SK-N-SH (cell line): Measurements from ENCODE around the gene PDCL2.

Experiments
- CTCF ChIP-seq: fragments of 200-600 bp; sonication (generic); IDR thresholded peaks from 2 replicates; pipeline ENCODE4 v1.6.1; 2017; ENCODE audit warnings: antibody characterized with exemption, mild to moderate bottlenecking, moderate library complexity
- ELF1 ChIP-seq: IDR thresholded peaks from 2 replicates; pipeline ENCODE4 v1.4.0; 2012
- EZH2phosphoT487 ChIP-seq: fragments of 200-600 bp; sonication (generic); IDR thresholded peaks from 2 replicates; pipeline ENCODE4 v1.6.1; 2017; ENCODE audit warnings: low read depth, mixed run types, mild to moderate bottlenecking, antibody characterized with exemption, moderate library complexity, borderline replicate concordance
- GABPA ChIP-seq: IDR thresholded peaks from 2 replicates; pipeline ENCODE4 v1.4.0; 2012; ENCODE audit warnings: low read depth, mild to moderate bottlenecking
- JUND ChIP-seq: IDR thresholded peaks from 2 replicates; pipeline ENCODE4 v1.4.0; 2012
- NFIC ChIP-seq: IDR thresholded peaks from 2 replicates; pipeline ENCODE4 v1.4.0; 2012; ENCODE audit warnings: borderline replicate concordance

- TF ChIP-seq CTCF (no peak), JUND (no peak), NFIC (no peak), ELF1 (no peak), EZH2phosphoT487 (no peak), GABPA (no peak)
Observed at GRCh38 chr4:55636656-55636999, 44.6 kb upstream of the PDCL2 start.
